GM12892 (cell line): ENCODE measurements around the gene CGREF1.

Experiments
- DNase-seq: peaks from one replicate; pipeline ENCODE4 v3.0.0; 2011; ENCODE audit not compliant: insufficient read length
- FAIRE-seq: peaks from 2 replicates; lab custom pipeline; 2011; peaks lifted over from hg19 to GRCh38; lab: Jason Lieb, UNC
- POLR2A ChIP-seq: IDR thresholded peaks from 2 replicates; pipeline ENCODE4 v1.6.1; 2011; ENCODE audit warnings: low read depth, low read length, control low read depth
- POLR2AphosphoS5 ChIP-seq: IDR thresholded peaks from 2 replicates; pipeline ENCODE4 v1.6.1; 2011; ENCODE audit warnings: low read depth, low read length, control low read depth
- TAF1 ChIP-seq: IDR thresholded peaks from 2 replicates; pipeline ENCODE4 v1.6.1; 2011; ENCODE audit warnings: low read depth, mild to moderate bottlenecking, control low read depth, low read length, borderline replicate concordance

Gene CGREF1

DNA sequence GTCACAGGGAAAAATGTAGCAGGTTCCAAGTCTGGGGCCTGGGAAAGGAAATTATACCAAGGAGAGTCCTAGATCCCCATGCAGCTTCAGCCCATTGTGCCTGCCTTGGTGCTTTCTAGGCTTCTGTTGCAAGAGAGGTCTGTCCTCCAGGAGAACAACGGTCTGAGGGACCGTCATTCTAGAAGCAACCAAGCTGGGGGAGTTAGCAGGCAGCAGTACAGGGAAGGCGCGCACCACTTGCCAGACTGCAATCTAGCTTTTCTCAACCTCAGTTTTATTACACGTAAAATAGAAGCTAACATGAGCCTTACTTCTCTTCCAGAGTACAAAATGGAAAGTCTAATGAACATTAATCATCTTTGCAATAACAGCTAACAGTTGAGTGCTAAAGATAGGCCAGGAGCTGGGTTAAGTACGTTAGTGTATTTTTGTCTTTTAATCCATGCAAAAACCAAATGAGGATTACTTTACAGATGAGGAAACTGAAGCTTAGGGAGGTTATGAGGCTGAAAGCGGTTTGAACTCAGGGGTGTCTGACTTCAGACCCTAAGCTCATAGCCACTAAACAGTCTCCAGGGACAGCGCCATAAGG lies 31.8 kb upstream of the CGREF1 start:
- TF ChIP-seq POLR2AphosphoS5: no peak
- no peak for TF ChIP-seq TAF1
- no peak for TF ChIP-seq POLR2A
- FAIRE-seq: no peak
- no peak for DNase-seq

DNA sequence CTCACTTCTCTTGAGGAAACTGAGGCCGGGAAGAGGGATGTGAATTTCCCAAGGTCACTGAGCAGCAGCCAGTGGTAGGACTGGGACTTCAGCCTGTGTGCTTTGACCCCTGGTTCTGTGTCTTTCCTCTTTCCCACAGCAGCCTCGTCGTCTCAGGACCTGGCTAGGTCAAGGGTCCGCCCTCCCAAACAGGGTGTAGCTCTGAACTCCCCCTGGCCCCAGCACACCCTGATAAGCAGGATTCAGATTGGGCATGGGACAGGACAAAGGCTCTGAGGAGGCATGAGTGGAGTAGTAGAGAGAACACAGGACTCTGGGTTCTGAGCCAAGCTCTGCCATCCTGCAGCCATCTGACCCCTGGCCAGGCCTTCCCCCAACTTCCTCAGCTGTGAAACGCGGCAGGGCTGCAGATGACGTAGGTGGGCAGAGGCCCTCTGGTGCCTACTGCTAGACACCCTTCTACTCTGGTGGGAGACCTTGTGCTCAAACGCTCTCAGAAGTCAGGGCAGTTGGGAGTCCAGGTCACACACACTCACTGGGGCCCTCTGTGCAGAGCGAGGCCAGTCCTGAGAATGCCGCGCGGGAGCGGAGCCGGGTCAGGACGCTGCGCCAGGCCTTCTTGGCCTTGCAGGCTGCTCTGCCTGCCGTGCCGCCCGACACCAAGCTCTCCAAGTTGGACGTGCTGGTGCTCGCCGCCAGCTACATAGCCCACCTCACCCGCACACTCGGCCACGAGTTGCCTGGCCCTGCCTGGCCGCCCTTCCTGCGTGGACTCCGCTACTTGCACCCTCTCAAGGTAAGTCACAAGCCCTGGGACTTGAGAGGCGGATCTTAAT lies 30.9 kb upstream of the CGREF1 start:
- no peak for TF ChIP-seq POLR2AphosphoS5
- no peak for TF ChIP-seq TAF1
- TF ChIP-seq POLR2A: no peak
- no peak for FAIRE-seq
- no peak for DNase-seq

DNA sequence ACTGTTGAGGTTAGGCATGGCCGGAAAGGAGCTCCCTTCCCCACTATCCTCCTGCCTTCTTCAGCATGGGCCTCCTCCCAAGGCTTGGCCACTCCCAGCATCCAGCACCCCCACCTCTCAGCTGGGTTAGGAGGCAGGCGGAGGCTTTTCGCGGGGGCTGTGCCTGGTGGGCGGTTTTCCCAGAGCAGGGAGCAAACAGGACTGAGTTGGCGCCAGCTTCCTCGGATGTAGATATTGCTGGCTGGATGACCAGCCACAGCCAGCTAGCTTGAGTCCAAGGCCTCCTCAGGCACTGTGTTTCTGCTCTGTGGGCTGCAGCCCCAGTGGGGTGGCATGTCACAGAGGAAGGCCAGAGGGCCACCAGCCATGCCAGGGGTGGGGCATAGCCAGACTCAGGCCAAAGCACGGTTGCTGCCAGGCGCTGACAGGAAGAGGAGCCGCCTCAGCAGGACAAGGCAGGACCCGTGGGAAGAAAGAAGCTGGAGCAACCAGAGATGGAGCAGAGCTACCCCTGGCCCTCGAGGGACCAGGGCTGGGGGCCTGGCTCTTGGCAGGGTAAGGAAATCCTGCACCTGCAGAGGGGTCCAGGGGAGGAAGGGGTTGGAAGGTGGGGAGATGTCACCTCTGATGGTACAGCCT lies 30.0 kb upstream of the CGREF1 start, which contains the start of gene TCF23:
TCF23 (plus strand) TSS at position 204 of the 639 bp plus-strand sequence; CDS start at position 334, 130 bp downstream.
- FAIRE-seq (no peak), DNase-seq (no peak)
- TF ChIP-seq POLR2AphosphoS5 (no peak), POLR2A (no peak)

DNA sequence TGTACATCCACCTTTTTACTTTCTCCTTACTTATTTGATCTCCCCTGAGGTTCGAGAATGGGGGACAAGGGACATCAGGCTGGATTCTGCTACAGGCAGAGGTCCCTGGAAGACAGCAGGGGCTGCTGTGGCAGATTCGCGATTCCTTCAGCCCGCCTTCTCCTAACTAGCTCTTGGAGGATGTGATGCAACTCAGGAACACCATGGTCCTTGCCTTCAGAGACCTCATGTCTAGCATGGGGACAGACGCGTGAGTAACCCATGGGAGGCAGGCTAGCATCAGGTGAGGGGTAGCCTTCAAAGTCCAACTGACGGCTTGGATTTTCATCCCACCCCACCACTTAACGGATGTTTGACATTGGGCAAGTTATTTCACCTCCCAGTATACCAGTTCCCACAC lies 29.0 kb upstream of the CGREF1 start:
- FAIRE-seq (no peak), DNase-seq (no peak)
- TF ChIP-seq POLR2A: no peak
- no peak for TF ChIP-seq TAF1
- no peak for TF ChIP-seq POLR2AphosphoS5

DNA sequence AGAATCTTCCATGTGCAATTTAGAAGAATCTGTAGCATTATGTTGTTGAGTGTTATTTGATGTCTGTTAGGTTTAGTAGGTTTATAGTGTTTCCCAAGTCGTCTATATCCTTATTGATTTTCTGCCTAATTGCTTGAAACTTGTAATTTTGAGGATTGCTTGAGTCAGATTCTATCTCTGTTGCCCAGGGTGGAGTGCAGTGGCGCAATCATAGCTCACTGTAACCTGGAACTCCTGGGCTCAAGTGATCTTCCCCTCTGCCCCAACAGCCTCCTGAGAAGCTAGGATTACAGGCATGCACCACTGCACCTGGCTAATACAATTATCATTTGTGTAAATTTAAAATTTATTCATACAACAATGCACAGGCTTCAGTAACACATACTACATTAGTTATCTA lies 26.8 kb upstream of the CGREF1 start:
- DNase-seq: no peak
- no peak for FAIRE-seq
- TF ChIP-seq POLR2A (no peak), TAF1 (no peak), POLR2AphosphoS5 (no peak)

DNA sequence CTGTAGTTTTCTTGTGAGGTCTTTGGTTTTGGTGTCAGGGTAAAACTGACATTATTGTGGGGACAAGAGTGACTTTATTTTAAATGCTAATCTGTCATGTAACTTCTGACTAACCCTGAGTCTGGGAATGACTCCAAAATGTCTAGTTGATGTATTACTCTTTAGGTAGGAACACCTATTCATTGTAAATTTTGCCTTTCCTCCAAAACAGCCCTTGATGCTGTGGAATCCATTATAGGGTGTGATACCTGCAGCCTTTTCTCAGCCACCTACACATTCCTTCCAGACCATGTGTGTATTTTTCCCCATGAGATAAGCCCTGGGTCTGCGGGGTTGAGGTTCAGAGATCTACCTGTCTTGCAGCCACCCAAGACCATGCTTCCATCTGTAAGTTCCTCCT lies 24.4 kb upstream of the CGREF1 start:
- DNase-seq (no peak), FAIRE-seq (no peak)
- TF ChIP-seq POLR2AphosphoS5 (no peak), POLR2A (no peak), TAF1 (no peak)

DNA sequence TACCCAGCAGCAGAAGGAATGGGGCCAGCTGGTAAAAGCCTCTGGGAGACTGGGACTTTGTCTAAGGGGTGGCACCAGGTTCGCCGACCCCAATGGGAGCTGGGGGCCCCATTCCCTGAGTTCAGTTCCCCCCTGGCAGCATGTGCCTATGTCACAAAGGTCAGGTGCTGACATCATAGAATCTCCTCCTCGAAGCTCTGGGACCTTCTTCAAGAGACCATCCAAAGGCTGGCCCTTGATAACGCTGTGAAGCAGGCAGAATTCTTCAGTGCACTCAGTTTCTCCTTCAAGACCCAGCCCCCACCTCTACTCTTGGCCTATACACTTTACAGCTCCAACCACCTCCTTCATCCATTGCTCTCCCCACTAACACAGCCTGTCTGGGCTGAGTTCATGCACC lies 20.4 kb upstream of the CGREF1 start, which contains the start of gene PRR30:
PRR30 (minus strand) TSS at position 101 of the 400 bp plus-strand sequence. CDS start 1,081 bp downstream, outside the sequence.
- FAIRE-seq (no peak), DNase-seq (no peak)
- TF ChIP-seq POLR2A (no peak), TAF1 (no peak), POLR2AphosphoS5 (no peak)

DNA sequence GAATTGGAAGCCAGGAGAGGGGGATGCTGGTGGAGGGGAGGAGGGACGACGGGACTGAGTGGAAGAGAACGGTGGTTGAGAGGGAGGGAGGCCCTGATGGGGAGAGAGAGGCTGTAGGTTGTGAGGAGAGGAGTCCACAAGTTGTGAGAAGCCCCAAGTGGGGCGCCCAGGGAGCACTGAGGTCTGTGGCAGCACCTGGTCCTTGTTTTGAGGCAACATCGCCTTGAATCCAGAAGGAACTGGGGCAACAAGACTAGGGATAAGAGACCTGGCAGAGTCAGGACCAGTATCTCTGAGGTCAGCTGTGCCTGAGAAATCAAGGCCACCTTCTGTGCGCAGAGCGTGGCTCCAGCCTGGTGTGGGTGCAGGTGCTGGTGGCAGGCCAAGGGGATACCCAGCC lies 19.2 kb upstream of the CGREF1 start:
- no peak for DNase-seq
- no peak for FAIRE-seq
- TF ChIP-seq TAF1 (no peak), POLR2AphosphoS5 (no peak), POLR2A (no peak)

DNA sequence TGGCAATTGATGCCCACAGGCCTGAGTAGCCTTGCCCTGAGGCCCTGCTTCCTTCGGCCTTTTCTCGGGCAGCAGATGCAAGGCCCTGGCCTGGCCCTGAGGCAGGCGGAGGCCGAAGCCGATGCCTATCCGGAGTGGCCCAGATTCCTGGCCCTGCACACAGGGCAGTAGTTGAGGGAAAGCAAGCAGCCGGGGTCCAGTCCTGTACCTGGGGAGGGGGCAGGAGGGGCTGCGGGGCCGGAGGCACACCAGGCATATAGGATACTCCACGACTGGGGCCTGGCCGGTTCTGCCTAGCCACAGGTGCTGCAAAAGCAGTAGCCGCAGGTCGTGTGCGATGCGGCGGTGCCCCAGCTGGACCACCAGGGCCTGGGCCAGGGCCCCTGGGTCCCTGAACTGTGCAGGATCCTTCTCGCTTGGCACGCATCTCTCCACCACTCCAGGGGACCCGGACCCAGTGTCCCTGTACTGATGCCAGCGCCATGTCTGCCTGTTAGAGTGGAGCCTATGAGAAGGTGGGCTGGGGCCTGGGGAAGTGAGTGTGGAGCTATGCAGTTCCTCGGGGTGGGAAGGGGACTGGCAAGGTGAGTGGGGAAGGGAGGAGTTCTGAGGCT lies 18.5 kb upstream of the CGREF1 start:
- DNase-seq (no peak), FAIRE-seq (no peak)
- no peak for TF ChIP-seq TAF1
- TF ChIP-seq POLR2A: no peak
- no peak for TF ChIP-seq POLR2AphosphoS5

DNA sequence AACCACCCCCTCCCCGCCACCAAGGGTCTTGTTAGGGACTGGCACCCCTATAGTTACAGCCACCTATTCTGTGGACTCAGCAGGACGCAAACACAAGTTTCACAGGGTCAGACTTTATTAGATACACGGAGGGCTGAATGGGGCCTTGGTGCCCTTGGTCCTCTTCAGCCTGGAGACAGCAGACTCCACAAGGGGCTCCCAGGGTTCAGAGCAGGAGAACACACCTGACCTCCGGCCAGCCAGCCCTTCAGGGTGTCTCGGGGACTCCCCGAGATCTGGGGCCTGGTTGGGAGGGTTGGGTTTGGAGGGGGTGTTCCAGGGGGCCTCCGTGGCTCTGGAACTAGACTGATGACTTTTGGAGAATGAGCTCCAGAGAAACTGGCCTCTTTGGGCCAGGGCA lies 17.8 kb upstream of the CGREF1 start:
- DNase-seq: no peak
- TF ChIP-seq TAF1 (no peak), POLR2AphosphoS5 (no peak), POLR2A (no peak)
- no peak for FAIRE-seq

DNA sequence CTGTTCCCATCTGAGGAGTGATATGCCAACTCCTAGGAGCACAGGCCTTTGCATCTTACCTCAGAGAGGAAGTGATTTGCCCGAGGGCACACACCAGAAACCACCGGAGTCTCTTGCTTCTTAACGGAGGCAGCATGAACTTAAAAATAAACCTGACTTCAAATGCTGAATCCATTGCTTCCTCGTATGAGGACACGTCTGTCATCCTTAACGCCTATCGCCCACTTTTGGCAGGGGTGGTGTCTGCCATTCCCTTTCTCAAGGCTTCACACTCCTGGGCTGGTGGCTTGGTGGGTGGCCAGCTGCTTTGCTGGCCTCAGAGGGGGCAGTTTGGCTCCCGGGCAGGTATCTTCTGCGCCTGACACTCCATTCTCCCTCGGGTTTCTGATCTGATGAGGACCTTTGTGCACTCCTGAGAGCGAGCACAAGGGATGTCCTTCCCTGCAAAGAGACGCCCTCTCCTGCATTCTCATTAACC lies 16.6 kb upstream of the CGREF1 start:
- no peak for TF ChIP-seq POLR2AphosphoS5
- no peak for TF ChIP-seq TAF1
- TF ChIP-seq POLR2A: no peak
- FAIRE-seq (peak; percentile 21), DNase-seq (no peak)
